GM21360 (cell line): ENCODE results near the gene DHRS12.

ENCODE experiments used
- ATAC-seq: cut with Tn5 transposase; IDR thresholded peaks from one replicate; pipeline ENCODE4 v1.9.1; 2021; ENCODE audit warnings: mild to moderate bottlenecking, moderate library complexity; ENCODE audit not compliant: unreplicated experiment

The DHRS12 gene

DNA sequence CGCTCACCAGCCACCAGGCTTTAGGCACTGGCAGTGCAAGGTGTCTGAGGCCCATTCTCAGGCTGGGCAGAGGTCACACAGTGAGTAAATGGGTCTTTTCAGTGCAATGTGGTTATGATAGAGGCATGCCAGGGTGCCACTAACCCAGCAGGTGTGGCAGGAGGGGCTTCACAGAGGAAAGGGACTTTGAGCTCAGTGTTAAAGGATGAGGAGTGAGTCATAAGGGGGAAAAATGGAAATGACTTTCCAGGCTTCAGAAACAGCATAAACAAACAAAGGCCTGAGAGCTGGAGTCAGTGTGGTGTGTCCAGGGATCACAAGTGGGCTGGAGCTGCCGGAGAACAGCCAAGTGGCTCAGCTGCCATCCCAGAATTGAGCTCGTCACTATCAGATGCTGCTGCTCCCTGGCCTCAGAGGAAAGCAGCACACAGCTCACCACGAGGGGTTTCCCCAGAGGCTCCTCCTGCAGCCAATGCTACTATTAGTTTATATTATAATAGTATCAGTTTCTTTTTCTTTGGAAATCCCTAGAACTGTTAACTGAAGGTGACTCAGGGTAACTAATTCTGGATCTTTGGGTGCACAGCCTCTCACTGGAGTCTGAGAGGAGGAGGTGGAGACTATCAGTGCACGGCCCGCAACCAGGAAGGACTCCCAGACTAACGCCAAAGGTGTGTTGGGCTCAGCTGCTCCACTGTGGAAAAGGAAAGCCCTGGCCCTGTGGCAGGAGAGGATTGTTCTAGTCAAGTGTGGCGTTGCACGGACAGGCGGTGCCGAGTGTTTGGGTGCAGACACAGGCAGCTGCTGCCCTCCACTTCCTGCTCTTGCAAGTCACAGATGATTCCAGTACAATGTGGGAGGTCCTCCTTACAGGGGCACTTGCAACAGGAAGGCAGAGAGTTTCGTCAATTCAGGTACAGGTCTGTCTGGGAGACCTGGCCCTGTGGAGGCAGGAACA is 39.5 kb downstream of the DHRS12 start:
- ATAC-seq, result peak; percentile 79

- ATAC-seq, result no peak
Measured at GRCh38 chr13:51763486-51763885, 40.5 kb downstream of the DHRS12 start.

GRCh38 chr13:51761643-51762350 is 42.2 kb downstream of the DHRS12 start:
- no peak for ATAC-seq

DNA sequence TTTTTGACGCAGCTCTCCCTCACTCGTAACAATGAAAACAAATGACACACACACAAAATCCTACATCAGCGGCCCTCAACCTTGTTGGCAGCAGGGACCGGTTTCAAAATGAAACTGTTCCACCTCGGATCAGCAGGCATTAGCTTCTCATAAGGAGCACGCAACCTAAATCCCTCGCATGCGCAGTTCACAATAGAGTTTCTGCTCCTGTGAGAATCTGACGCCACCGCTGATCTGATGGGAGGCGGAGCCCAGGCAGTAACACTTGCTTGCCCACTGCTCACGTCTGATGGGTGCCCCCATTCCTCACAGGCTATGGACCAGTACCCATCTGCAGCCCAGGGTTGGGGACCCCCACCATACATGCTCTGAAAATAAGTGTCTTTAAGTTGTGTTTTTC is 43.4 kb downstream of the DHRS12 start:
- ATAC-seq, result no peak

DNA sequence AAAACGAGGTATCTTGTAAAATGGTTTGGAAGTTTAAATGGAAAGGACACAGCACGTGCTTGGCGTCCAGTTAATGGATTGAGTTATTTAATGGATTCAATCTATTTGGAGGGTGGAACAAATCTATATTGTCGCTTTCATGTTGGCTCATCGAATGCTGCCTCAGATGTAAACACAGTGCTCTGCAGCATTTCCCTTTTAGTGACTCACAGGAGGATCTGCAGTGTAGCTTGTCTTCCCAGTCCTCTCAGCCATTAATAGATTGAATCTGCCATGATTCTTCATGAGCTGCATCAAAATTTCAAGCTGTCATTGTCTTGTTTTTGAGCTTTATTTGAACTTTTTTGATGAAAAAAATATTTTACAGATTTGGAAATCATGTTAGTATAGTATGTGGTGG is 44.7 kb downstream of the DHRS12 start:
- no peak for ATAC-seq

GRCh38 chr13:51758691-51759090 is 45.3 kb downstream of the DHRS12 start:
- ATAC-seq, result no peak

GRCh38 chr13:51756651-51757050 is 47.3 kb downstream of the DHRS12 start:
- ATAC-seq, result no peak

DNA sequence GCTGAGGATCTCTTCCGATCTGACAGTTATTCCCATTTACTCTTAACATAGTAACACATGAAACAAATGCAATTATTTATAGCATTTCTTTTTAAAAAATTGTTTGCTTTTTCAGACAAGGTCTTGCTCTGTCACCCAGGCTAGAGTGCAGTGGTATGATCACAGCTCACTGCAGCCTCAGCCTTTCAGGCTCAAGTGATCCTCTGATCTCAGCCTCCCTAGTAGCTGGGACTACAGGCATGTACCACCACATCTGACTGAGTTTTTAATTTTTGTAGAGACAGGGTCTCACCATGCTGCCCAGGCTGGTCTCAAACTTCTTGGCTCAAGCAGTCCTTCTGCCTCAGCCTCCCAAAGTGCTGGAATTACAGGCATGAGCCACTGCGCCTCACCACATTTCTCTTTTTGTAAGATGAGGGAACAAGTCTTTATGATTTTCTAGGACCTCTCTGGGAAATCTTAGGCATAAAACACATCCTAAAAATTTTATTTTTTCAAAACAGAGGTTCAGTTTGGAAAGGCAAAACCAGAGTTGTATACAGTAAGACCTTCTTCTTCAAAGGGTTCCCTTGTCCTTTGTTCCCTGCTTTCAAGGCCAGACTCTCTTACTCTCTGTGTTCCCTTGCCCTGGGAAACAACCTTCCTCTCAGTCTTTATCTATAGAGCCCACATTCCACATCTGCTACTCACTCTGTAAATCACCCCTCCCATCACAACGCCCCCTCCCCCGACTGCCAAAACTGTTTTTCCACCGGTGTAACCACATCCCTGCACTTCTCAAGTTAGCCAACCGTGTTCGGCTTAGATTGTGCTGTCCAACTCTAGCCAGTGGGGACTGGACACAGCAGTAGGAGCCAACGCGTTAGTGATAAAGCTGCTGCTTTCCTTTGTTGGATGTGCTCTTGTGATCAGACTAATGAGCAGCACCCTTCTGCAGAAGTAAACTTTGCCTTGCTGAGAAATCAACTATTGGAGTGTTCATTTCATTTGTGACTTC is 56.2 kb downstream of the DHRS12 start:
- no peak for ATAC-seq

DNA sequence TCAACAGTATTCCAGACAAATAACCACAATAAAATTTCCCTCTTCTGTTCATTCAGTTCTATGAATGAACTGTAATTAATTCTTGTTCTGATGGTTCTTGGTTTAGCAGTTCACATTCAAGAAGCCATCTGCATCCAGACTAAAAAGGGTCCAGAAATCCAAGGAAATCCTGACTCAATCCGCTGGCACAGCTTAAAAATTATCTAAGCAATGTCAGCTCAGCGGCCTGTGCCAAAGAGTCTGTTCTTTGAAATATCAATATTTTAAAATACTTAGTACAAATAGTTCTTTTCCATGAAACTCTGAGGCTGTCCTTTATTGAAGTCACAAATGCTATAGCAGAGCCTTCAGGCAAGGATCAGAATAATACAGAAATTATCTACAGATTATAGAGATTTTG is 57.2 kb downstream of the DHRS12 start:
- no peak for ATAC-seq

- ATAC-seq, result no peak
Measured at GRCh38 chr13:51745243-51745642, 58.7 kb downstream of the DHRS12 start.

DNA sequence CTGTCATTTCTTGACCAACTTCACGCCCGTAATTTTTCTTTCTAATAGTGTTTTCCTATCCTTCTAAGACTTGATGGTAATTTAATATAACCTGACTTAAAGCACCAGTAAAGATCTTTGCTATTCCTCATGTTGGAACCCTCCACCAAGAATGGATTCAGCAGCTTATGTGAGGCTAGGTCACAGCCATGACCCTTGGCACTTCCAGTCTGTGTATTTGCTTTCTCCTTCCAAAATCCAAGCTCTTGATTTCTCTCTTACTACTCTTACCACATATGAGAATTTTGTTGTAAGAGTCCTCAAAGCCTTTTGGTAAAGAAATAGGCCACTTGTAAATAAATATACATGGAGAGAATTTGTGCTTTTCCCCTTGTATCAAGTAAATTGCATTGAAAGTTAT is 61.4 kb downstream of the DHRS12 start:
- no peak for ATAC-seq

DNA sequence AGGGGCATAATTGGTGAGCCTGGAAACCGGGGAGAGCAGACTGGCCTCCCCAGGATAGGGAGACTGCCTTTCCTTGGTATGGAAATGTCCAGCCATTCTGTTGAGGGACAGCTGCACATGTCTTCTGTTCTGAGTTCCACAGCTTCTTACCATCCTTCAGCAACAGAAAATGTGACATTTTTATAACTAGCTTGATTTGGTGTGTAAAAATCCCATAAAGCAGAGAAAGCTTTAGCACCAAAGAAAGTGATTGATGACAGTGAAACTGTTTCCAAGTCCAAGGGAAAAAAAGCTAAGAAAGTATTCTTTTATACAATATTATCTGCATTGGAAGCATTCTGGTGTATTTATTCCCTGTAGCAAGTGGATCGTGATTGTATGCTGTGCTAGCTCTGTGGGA is 61.9 kb downstream of the DHRS12 start:
- no peak for ATAC-seq

GRCh38 chr13:51740698-51741097 is 63.3 kb downstream of the DHRS12 start:
- no peak for ATAC-seq

- no peak for ATAC-seq
Measured at GRCh38 chr13:51739027-51739764, 64.8 kb downstream of the DHRS12 start.

DNA sequence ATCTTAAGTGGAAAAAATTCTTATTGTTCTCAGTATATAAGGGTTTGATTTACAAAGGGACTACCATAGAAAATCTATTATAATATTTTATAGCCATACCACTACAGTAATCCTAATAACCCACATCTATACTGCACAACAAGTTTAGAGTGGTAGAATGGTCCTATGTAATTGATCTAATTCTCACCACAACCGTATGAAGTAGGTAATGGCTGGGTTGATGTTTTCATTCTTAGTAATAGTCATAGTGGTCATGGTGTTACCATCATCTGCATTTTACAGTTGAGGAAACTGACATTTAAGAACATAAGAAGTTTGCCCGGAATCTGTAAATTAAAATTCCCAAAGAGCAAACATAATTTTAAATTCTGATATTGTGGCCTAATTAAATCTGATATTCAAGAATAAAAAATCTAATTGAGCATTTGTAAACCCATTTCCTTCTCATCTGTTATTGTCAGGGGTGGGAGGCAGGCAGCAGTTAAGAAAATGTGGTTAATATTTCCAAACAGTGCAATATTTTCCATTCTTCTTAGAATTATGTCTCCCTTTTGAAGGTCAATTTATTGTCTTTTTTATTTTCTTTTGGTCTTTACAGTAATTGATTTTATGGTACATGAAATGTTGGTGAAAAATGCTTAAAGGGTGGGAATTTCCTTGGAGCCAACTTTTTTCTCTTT is 65.6 kb downstream of the DHRS12 start:
- ATAC-seq, result no peak

- no peak for ATAC-seq
Measured at GRCh38 chr13:51737609-51738008, 66.4 kb downstream of the DHRS12 start.

- no peak for ATAC-seq
Measured at GRCh38 chr13:51734786-51735185, 69.2 kb downstream of the DHRS12 start.

DNA sequence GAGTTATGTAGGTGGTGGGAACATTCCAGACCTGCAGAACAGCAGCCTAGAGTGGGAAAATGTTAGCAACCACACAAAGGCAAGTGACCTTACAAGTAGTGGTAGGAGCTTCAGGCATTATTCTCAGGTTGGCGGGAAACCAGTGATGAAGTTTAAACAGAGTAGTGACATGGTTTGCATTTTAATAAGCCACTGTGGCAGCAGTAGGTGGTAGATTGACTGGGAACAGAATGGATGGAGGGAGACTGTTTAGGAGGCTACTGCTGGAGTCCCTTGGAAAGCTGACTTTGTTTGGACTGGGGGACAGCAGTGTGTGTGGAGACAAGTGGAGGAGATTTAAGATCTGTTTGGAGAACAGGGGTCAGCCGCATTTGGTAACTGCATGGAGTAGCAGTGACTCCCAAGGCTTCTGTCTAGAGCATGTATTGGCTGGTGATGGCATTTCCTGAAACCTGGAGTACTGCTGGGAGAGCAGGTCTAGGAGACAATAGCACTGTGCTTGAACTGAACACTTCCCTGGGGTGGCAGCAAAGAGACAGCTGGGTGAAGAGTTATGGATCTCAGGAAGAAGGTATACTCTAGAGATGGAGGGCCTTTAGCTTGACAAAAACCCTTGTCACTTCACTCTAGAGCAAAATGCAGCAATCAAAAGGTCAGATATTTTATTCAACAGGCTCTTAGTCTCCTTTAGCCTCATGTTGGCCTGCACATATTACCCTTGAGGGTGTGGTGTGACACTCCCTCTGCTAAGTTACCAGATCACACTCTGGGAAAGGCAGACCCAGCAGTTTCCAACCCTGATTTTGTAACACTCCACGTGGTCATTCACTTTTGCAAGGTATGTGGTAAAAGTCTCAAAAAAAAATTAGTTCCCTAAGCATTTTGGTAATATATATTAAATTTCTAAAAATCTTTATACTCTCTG is 70.3 kb downstream of the DHRS12 start:
- ATAC-seq, result no peak

DNA sequence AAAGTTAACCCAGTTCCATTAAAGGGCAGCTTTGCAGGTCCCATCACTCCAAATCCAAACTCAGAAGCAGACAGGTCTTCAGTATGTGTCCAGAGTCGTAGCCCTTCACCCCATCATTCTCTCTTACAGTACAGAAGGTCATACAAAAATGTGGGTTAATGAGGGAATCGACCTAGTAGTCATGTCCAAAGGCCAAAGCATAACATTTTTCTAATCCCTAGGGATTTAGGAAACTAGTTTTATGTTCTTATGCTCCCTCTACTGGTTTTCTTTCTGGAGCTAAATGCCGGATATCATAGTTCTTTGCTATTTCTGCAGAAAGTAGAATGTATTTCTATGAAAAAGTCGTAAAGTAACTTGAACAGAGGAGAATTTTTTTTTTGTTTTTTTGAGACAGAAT is 72.2 kb downstream of the DHRS12 start:
- ATAC-seq, result no peak
